Measurements from ENCODE around the gene SH3RF3. TPM values are rescaled to one million over a fixed set of nuclear protein-coding genes. Genes with fewer than 3 reads are reported as not detected.

SH3RF3 gene
- total RNA-seq, 1 experiment from 2014 or later = 0.98 TPM

GRCh38 chr2:109392140-109392539 lies 263.1 kb downstream of the SH3RF3 start:
- Histone ChIP-seq H3K27me3 (replicated peaks; ENCODE audit: control insufficient read depth, insufficient read depth, low read length) (no peaks in the 10 kb centered on the region), H3K9me3 (no peaks in the 10 kb centered on the region), H3K36me3 (ENCODE audit: control insufficient read depth, insufficient read depth, low read length) (no peaks in the 10 kb centered on the region), H3K4me3 (ENCODE audit: low read depth, low read length) (no peak overlapping the region), H3K4me1 (0 out of 2 replicates have a peak, but pooled peaks cover 3% of the 10 kb centered on the region)
- H3K27me3 Mint-ChIP-seq (ENCODE audit: insufficient read depth, unreplicated experiment) = peaks cover 5% of the 10 kb centered on the region
- no peak for TF ChIP-seq CTCF (IDR thresholded peaks at IDR 0.05; ENCODE audit: insufficient read depth in 1 of 2, low read depth in 1 of 2, low read length in 1 of 2, severe bottlenecking in 1 of 2, unreplicated experiment in 1 of 2)
- ChIA-PET CTCF (no interaction called here), POLR2A (no interaction called here)
- H3K4me1 Mint-ChIP-seq (ENCODE audit: low read depth, unreplicated experiment) = peaks cover 6% of the 10 kb centered on the region
- no peaks in the 10 kb centered on the region for H3K9me3 Mint-ChIP-seq (ENCODE audit: unreplicated experiment)
- H3K4me3 Mint-ChIP-seq (ENCODE audit: unreplicated experiment) = no peak overlapping the region
- BruUV-seq (replicated peaks) = no TSS peak
- DNase-seq = no peak
- intact Hi-C loops (cut with micrococcal nuclease; ENCODE audit: unreplicated experiment) = no loop called here
- H3K27ac Mint-ChIP-seq (ENCODE audit: unreplicated experiment) = no peak overlapping the region
- H3K36me3 Mint-ChIP-seq (ENCODE audit: insufficient read depth, unreplicated experiment) = no peaks in the 10 kb centered on the region

DNA sequence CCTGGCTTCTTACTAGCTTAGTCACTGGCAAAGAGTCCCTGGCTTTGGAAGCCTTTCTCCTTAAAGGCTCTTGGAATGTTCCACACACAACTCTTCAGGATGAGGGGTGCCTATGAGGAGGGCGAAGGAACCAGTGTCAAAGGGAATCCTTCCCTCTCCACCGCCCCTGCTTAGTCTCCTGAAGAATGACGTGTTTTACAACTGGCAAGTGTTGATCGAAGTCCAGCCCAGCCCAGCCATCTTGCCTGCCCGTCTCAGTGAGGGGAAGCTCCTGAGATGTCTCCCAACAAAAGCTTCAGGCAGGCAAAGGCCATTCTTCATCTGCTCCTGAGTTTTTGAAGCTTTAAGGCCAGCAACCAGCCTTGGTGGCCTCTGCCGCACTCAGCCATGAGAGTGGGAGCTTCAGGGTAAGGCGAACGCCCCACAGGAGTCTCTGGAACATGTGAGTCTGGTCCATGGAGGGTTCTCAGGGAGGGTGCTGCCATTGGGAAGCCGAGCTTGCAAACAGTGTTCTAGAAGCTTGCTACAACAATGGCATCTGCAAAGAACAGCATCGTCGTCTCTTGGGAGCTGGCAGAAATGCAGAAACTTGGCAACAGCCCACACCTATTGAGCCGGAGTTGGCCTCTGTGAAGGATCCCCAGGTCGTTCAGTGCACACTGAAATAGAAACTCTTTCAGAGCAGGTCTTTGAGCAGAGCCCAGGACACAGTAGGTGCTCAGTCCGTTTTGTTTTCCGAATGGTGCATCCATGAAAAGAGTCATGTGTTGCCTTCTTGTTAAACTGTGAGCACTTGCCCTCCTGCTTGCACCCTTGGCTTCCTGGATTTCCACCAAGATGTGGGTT lies 264.0 kb downstream of the SH3RF3 start:
- BruUV-seq (replicated peaks) = no TSS peak
- Histone ChIP-seq H3K36me3 (ENCODE audit: control insufficient read depth, insufficient read depth, low read length) (no peaks in the 10 kb centered on the region), H3K4me1 (0 out of 2 replicates have a peak, but pooled peaks cover 3% of the 10 kb centered on the region), H3K27me3 (replicated peaks; ENCODE audit: control insufficient read depth, insufficient read depth, low read length) (no peaks in the 10 kb centered on the region), H3K9me3 (no peaks in the 10 kb centered on the region), H3K4me3 (ENCODE audit: low read depth, low read length) (no peak overlapping the region)
- ChIA-PET POLR2A (no interaction called here), CTCF (no interaction called here)
- no peaks in the 10 kb centered on the region for H3K36me3 Mint-ChIP-seq (ENCODE audit: insufficient read depth, unreplicated experiment)
- TF ChIP-seq CTCF (IDR thresholded peaks at IDR 0.05; ENCODE audit: insufficient read depth in 1 of 2, low read depth in 1 of 2, low read length in 1 of 2, severe bottlenecking in 1 of 2, unreplicated experiment in 1 of 2) = no peak
- peaks cover 5% of the 10 kb centered on the region for H3K27me3 Mint-ChIP-seq (ENCODE audit: insufficient read depth, unreplicated experiment)
- no peak overlapping the region for H3K4me3 Mint-ChIP-seq (ENCODE audit: unreplicated experiment)
- DNase-seq = no peak
- H3K27ac Mint-ChIP-seq (ENCODE audit: unreplicated experiment) = no peak overlapping the region
- H3K4me1 Mint-ChIP-seq (ENCODE audit: low read depth, unreplicated experiment) = peaks cover 6% of the 10 kb centered on the region
- intact Hi-C loops (cut with micrococcal nuclease; ENCODE audit: unreplicated experiment) = no loop called here
- H3K9me3 Mint-ChIP-seq (ENCODE audit: unreplicated experiment) = no peaks in the 10 kb centered on the region

DNA sequence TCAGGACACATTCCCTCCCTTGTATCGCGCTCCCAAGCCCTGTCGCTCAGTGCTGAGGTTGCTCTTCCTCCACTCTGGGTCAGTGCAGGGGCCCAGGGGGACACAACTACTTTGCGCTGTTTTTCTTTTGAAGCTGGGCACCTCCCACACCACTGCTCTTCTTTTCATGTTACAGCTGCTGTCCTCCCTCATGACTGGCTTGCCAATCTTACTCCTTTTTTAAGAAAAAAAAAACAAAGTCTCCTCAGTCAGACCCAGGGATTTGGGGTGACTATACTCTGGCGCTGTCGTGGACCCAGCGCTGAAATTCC lies 264.6 kb downstream of the SH3RF3 start:
- POLR2A ChIA-PET = no interaction called here
- H3K27me3 Mint-ChIP-seq (ENCODE audit: insufficient read depth, unreplicated experiment) = peaks cover 5% of the 10 kb centered on the region

More for the DNA sequence above, 264.6 kb downstream of the SH3RF3 start:
- TF ChIP-seq CTCF (IDR thresholded peaks at IDR 0.05; ENCODE audit: insufficient read depth in 1 of 2, low read depth in 1 of 2, low read length in 1 of 2, severe bottlenecking in 1 of 2, unreplicated experiment in 1 of 2) = no peak
- no peaks in the 10 kb centered on the region for H3K9me3 Mint-ChIP-seq (ENCODE audit: unreplicated experiment)
- CTCF ChIA-PET = no interaction called here
- no peak for DNase-seq
- no TSS peak for BruUV-seq (replicated peaks)
- peaks cover 6% of the 10 kb centered on the region for H3K4me1 Mint-ChIP-seq (ENCODE audit: low read depth, unreplicated experiment)
- no peak overlapping the region for H3K27ac Mint-ChIP-seq (ENCODE audit: unreplicated experiment)
- H3K27me3 ChIP-seq (replicated peaks; ENCODE audit: control insufficient read depth, insufficient read depth, low read length) = no peaks in the 10 kb centered on the region
- H3K4me3 Mint-ChIP-seq (ENCODE audit: unreplicated experiment) = no peak overlapping the region
- 0 out of 2 replicates have a peak, but pooled peaks cover 3% of the 10 kb centered on the region for H3K4me1 ChIP-seq
- H3K36me3 Mint-ChIP-seq (ENCODE audit: insufficient read depth, unreplicated experiment) = no peaks in the 10 kb centered on the region
- no peaks in the 10 kb centered on the region for H3K36me3 ChIP-seq (ENCODE audit: control insufficient read depth, insufficient read depth, low read length)
- no peaks in the 10 kb centered on the region for H3K9me3 ChIP-seq
- no peak overlapping the region for H3K4me3 ChIP-seq (ENCODE audit: low read depth, low read length)
- intact Hi-C loops (cut with micrococcal nuclease; ENCODE audit: unreplicated experiment) = no loop called here

Measured in Caco-2 (cell line).